OCI-LY7 (cell line): ENCODE data around the gene GRAMD2A. TPM values are rescaled to one million over a fixed set of nuclear protein-coding genes. Genes with fewer than 3 reads are reported as not detected.

Source experiments
- BruUV-seq: library from RNA; stranded (reverse); fragments of 400-500 nt; replicated peaks from 2 replicates; lab custom pipeline; 2021; lab: Mats Ljungman, UMichigan
- CTCF ChIA-PET: fragments of 300-600 bp; sonication (Branson Sonifier 250); formaldehyde crosslinking; loops from one replicate; lab custom pipeline; 2022; ENCODE audit warnings: antibody characterized with exemption; ENCODE audit not compliant: unreplicated experiment; lab: Charles Lee
- POLR2A ChIA-PET: fragments of 300-600 bp; sonication (Branson Sonifier 250); formaldehyde crosslinking; loops from one replicate; lab custom pipeline; 2022; ENCODE audit warnings: antibody characterized with exemption; lab: Charles Lee
- DNase-seq: peaks from one replicate; pipeline ENCODE4 v3.0.0-alpha.2; 2015; ENCODE audit warnings: low spot score
- H2AFZ ChIP-seq: fragments of 200-600 bp; sonication (generic), shearing (Covaris generic); 2 replicates; pipeline ENCODE4 v1.6.1; 2014; ENCODE audit warnings: mild to moderate bottlenecking, antibody characterized with exemption, low read length, moderate library complexity
- H3K27ac ChIP-seq: fragments of 200-600 bp; sonication (generic); 2 replicates; pipeline ENCODE4 v1.5.1; 2014; ENCODE audit warnings: mixed run types, low read depth, mild to moderate bottlenecking, moderate library complexity, low read length, inconsistent platforms; ENCODE audit not compliant: poor library complexity, severe bottlenecking
- H3K36me3 ChIP-seq: fragments of 200-600 bp; sonication (generic); 2 replicates; pipeline ENCODE4 v1.6.1; 2014; ENCODE audit warnings: mild to moderate bottlenecking, antibody characterized with exemption, low read length, moderate library complexity, mixed read lengths; ENCODE audit not compliant: insufficient read depth
- H3K4me1 ChIP-seq: fragments of 200-600 bp; sonication (generic); 2 replicates; pipeline ENCODE4 v1.5.1; 2014; ENCODE audit warnings: mild to moderate bottlenecking, low read length; ENCODE audit not compliant: insufficient read depth, poor library complexity, severe bottlenecking
- H3K4me2 ChIP-seq: fragments of 200-600 bp; sonication (generic); 2 replicates; pipeline ENCODE4 v1.6.1; 2014; ENCODE audit warnings: mild to moderate bottlenecking, low read length
- H3K4me3 ChIP-seq: fragments of 200-600 bp; sonication (generic); 2 replicates; pipeline ENCODE4 v1.5.1; 2014; ENCODE audit warnings: mild to moderate bottlenecking, low read depth, low read length; ENCODE audit not compliant: poor library complexity, severe bottlenecking
- H3K79me2 ChIP-seq: fragments of 200-600 bp; sonication (generic); 2 replicates; pipeline ENCODE4 v1.6.1; 2016; ENCODE audit warnings: low read depth, mild to moderate bottlenecking, low read length, moderate library complexity, mixed read lengths; ENCODE audit not compliant: insufficient read depth
- H3K9me2 ChIP-seq: fragments of 200-600 bp; sonication (generic); 2 replicates; pipeline ENCODE4 v1.6.1; 2016; ENCODE audit warnings: mild to moderate bottlenecking, low read length, mixed read lengths; ENCODE audit not compliant: insufficient read depth
- H3K9me3 ChIP-seq: fragments of 200-600 bp; sonication (generic); 2 replicates; pipeline ENCODE4 v1.6.1; 2014; ENCODE audit warnings: mild to moderate bottlenecking, mixed run types, low read length, mixed read lengths
- H4K20me1 ChIP-seq: fragments of 200-600 bp; sonication (generic); 2 replicates; pipeline ENCODE4 v1.6.1; 2014; ENCODE audit warnings: mild to moderate bottlenecking, antibody characterized with exemption, low read length, moderate library complexity, mixed read lengths; ENCODE audit not compliant: insufficient read depth
- EZH2phosphoT487 ChIP-seq: fragments of 200-600 bp; sonication (generic); IDR thresholded peaks from 2 replicates; pipeline ENCODE4 v1.6.1; 2018; ENCODE audit warnings: low read depth, borderline replicate concordance, mild to moderate bottlenecking, mixed run types, antibody characterized with exemption, low read length, moderate library complexity, mixed read lengths
- intact Hi-C: fragments of 100-400 bp; cut with micrococcal nuclease; formaldehyde crosslinking; loops from one replicate; pipeline ENCODE4 v1.10.0; 2022; ENCODE audit not compliant: unreplicated experiment
- total RNA-seq, 2 experiments: library from RNA; depleted of rRNA in 1 of 2; stranded (reverse); fragments of >200 nt in 1 of 2; shearing (Covaris generic) in 1 of 2; gene quantifications; 2 replicates each; pipeline ENCODE4 v1.2.3, GENCODE V29; 2014 to 2022
- TF ChIP-seq, protein P1 (sequence below): fragments of 200-600 bp; sonication (generic); conservative IDR thresholded peaks from 2 replicates; pipeline ENCODE4 v1.5.1; 2014; ENCODE audit warnings: mild to moderate bottlenecking, antibody characterized with exemption, low read length, moderate library complexity, mixed read lengths

Gene GRAMD2A
- total RNA-seq, 2 experiments from 2014 or later: not detected

- DNase-seq: no peak
- TF ChIP-seq, protein P1, sequence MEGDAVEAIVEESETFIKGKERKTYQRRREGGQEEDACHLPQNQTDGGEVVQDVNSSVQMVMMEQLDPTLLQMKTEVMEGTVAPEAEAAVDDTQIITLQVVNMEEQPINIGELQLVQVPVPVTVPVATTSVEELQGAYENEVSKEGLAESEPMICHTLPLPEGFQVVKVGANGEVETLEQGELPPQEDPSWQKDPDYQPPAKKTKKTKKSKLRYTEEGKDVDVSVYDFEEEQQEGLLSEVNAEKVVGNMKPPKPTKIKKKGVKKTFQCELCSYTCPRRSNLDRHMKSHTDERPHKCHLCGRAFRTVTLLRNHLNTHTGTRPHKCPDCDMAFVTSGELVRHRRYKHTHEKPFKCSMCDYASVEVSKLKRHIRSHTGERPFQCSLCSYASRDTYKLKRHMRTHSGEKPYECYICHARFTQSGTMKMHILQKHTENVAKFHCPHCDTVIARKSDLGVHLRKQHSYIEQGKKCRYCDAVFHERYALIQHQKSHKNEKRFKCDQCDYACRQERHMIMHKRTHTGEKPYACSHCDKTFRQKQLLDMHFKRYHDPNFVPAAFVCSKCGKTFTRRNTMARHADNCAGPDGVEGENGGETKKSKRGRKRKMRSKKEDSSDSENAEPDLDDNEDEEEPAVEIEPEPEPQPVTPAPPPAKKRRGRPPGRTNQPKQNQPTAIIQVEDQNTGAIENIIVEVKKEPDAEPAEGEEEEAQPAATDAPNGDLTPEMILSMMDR: no peak
- TF ChIP-seq EZH2phosphoT487: no peak
- BruUV-seq: no TSS peak
- Histone ChIP-seq H3K9me2 (no peaks in the 10 kb centered on the region), H3K4me1 (no peaks in the 10 kb centered on the region), H3K79me2 (no peaks in the 10 kb centered on the region), H3K36me3 (peaks cover 12% of the 10 kb centered on the region), H4K20me1 (peaks cover 2% of the 10 kb centered on the region; the same call in 1 of the 2 replicates), H3K9me3 (no peaks in the 10 kb centered on the region), H2AFZ (no peak overlapping the region), H3K27ac (no peak overlapping the region), H3K4me2 (no peak overlapping the region), H3K4me3 (no peak overlapping the region)
- POLR2A ChIA-PET: interaction anchor here (0.5 to 1.1 kb wide), 2 partner anchors 18 to 35 kb away, joined by 4 to 5 read pairs; no protein-coding TSS in a partner anchor
- intact Hi-C loops: no loop called here
- CTCF ChIA-PET: no interaction called here
Measured at GRCh38 chr15:72193836-72194396, 3.7 kb downstream of the GRAMD2A start.

- Histone ChIP-seq H3K36me3 (no peaks in the 10 kb centered on the region), H3K9me3 (no peaks in the 10 kb centered on the region), H3K79me2 (no peaks in the 10 kb centered on the region), H4K20me1 (no peaks in the 10 kb centered on the region), H3K27ac (no peak overlapping the region), H3K9me2 (no peaks in the 10 kb centered on the region), H3K4me2 (no peak overlapping the region), H3K4me1 (no peaks in the 10 kb centered on the region), H2AFZ (no peak overlapping the region), H3K4me3 (no peak overlapping the region)
- TF ChIP-seq, protein P1: no peak
- no peak for TF ChIP-seq EZH2phosphoT487
- intact Hi-C loops: no loop called here
- ChIA-PET POLR2A (interaction anchor here (1.0 kb wide), 1 partner anchor 77 kb away, joined by 3 read pairs; no protein-coding TSS in a partner anchor), CTCF (no interaction called here)
- no TSS peak for BruUV-seq
- no peak for DNase-seq
Measured at GRCh38 chr15:72192416-72192815, 5.2 kb downstream of the GRAMD2A start.

GRCh38 chr15:72189250-72189902, 8.2 kb downstream of the GRAMD2A start:
- POLR2A ChIA-PET: no interaction called here
- no peak overlapping the region for H2AFZ ChIP-seq
- no peak overlapping the region for H3K27ac ChIP-seq
- H4K20me1 ChIP-seq: no peaks in the 10 kb centered on the region
- no peaks in the 10 kb centered on the region for H3K9me2 ChIP-seq
- H3K79me2 ChIP-seq: no peaks in the 10 kb centered on the region
- CTCF ChIA-PET: no interaction called here
- no peak for DNase-seq
- H3K36me3 ChIP-seq: no peaks in the 10 kb centered on the region
- H3K9me3 ChIP-seq: no peaks in the 10 kb centered on the region
- intact Hi-C loops: no loop called here
- TF ChIP-seq, protein P1: no peak
- no peak for TF ChIP-seq EZH2phosphoT487
- no peaks in the 10 kb centered on the region for H3K4me1 ChIP-seq
- no TSS peak for BruUV-seq
- no peak overlapping the region for H3K4me3 ChIP-seq
- no peak overlapping the region for H3K4me2 ChIP-seq
